K562 (cell line): ENCODE results near the gene NPIPB2. TPM values are rescaled to one million over a fixed set of nuclear protein-coding genes. Genes with fewer than 3 reads are reported as not detected.

Source experiments
- DNMT1 ChIP-seq: fragments of 450-650 bp; IDR thresholded peaks from 2 replicates; pipeline ENCODE4 v1.6.1; 2016; ENCODE audit warnings: antibody characterized with exemption, mild to moderate bottlenecking
- HCFC1 ChIP-seq: IDR thresholded peaks from 2 replicates; pipeline ENCODE4 v1.6.1; 2012; ENCODE audit warnings: low read depth, low read length, improper control_type of control experiment
- KDM4B ChIP-seq, 2 experiments: fragments of 450-650 bp in 1 of 2; sonication (generic) in 1 of 2; IDR thresholded peaks; 2 replicates each; pipeline ENCODE4 v1.6.1; 2016 to 2017; ENCODE audit warnings: borderline replicate concordance in 2 of 2, antibody characterized with exemption in 1 of 2, low read depth in 1 of 2, mild to moderate bottlenecking in 1 of 2
- NFE2 ChIP-seq: IDR thresholded peaks from 2 replicates; pipeline ENCODE4 v1.6.1; 2014; ENCODE audit warnings: antibody characterized with exemption, low read depth
- PHF8 ChIP-seq: fragments of 200-600 bp; sonication (generic); IDR thresholded peaks from 2 replicates; pipeline ENCODE4 v1.6.1; 2012; ENCODE audit warnings: mixed run types, mild to moderate bottlenecking, inconsistent platforms, low read length, moderate library complexity, borderline replicate concordance
- RB1 ChIP-seq: fragments of 450-650 bp; IDR thresholded peaks from 2 replicates; pipeline ENCODE4 v1.6.1; 2017; ENCODE audit warnings: low read depth, mild to moderate bottlenecking
- SMAD3 ChIP-seq: fragments of 450-650 bp; formaldehyde crosslinking; conservative IDR thresholded peaks from 2 replicates; pipeline ENCODE4 v1.4.0; 2020; ENCODE audit warnings: mild to moderate bottlenecking
- TAL1 ChIP-seq: fragments of 450-650 bp; IDR thresholded peaks from 2 replicates; pipeline ENCODE4 v1.6.1; 2016; ENCODE audit warnings: mild to moderate bottlenecking
- TGIF2 ChIP-seq: sonication (generic); formaldehyde crosslinking; IDR thresholded peaks from 2 replicates; pipeline ENCODE4 v1.8.1; 2022; ENCODE audit warnings: mild to moderate bottlenecking, missing genetic modification reagents, moderate library complexity
- U2AF2 ChIP-seq: fragments of 200-400 bp; formaldehyde crosslinking; optimal IDR thresholded peaks from 2 replicates; pipeline ENCODE3; 2017; ENCODE audit warnings: low read depth, mild to moderate bottlenecking, low read length
- ZNF217 ChIP-seq: sonication (generic); formaldehyde crosslinking; IDR thresholded peaks from 2 replicates; pipeline ENCODE4 v1.8.0; 2022; ENCODE audit warnings: mild to moderate bottlenecking, missing genetic modification reagents
- ZNF408 ChIP-seq: fragments of 250-450 bp; sonication (Bioruptor Pico); IDR thresholded peaks from 2 replicates; pipeline ENCODE4 v1.4.0; 2020; ENCODE audit warnings: low read depth, mild to moderate bottlenecking, moderate library complexity
- ZNF717 ChIP-seq: fragments of 250-450 bp; sonication (Bioruptor Pico); IDR thresholded peaks from 2 replicates; pipeline ENCODE4 v1.5.0; 2021
- polyA plus RNA-seq, 8 experiments: library from polyadenylated mRNA; depleted of rRNA in 4 of 8; stranded (reverse) in 5 of 8; unstranded in 3 of 8; fragments of >200 nt; fragmentation: Nextera tagmentation in 2 of 8; fragmentation: Illumina TruSeq in 1 of 8; extraction: Ambion mirVana in 2 of 8; extraction: Trizol in 1 of 8; gene quantifications; 2 replicates each; pipeline versions ENCODE4 v1.2.1 to v1.2.3, GENCODE V29; 2011 to 2014; ENCODE audit warnings: inconsistent platforms in 1 of 8, missing spikeins in 1 of 8
- total RNA-seq, 7 experiments: library from RNA; depleted of rRNA in 6 of 7; stranded (reverse); fragments of >200 nt in 6 of 7; fragmentation: Illumina TruSeq in 2 of 7; extraction: Trizol in 2 of 7; gene quantifications; 2 replicates each; pipeline versions ENCODE4 v1.2.1 to v1.2.3, GENCODE V29; 2011 to 2021; ENCODE audit warnings: low replicate concordance in 1 of 7
- TF ChIP-seq, protein P1 (sequence below): sonication (generic); formaldehyde crosslinking; IDR thresholded peaks from 2 replicates; pipeline ENCODE4 v1.8.1; 2023; ENCODE audit warnings: missing genetic modification reagents, mild to moderate bottlenecking, borderline replicate concordance
- TF ChIP-seq, protein P2 (sequence below): sonication (generic); formaldehyde crosslinking; IDR thresholded peaks from 2 replicates; pipeline ENCODE4 v1.8.0; 2022; ENCODE audit warnings: missing genetic modification reagents, mild to moderate bottlenecking, borderline replicate concordance
- TF ChIP-seq, protein P3 (sequence below): sonication (generic); formaldehyde crosslinking; IDR thresholded peaks from 2 replicates; pipeline ENCODE4 v1.8.0; 2023; ENCODE audit warnings: missing genetic modification reagents, mild to moderate bottlenecking, borderline replicate concordance

The NPIPB2 gene
- total and polyA plus RNA-seq, 9 of the 15 experiments (the other 6 are each of a cell fraction or from before 2014, with no cell fraction given), result 0.21 to 2.9 (median 1.6) TPM; not detected in 1

DNA sequence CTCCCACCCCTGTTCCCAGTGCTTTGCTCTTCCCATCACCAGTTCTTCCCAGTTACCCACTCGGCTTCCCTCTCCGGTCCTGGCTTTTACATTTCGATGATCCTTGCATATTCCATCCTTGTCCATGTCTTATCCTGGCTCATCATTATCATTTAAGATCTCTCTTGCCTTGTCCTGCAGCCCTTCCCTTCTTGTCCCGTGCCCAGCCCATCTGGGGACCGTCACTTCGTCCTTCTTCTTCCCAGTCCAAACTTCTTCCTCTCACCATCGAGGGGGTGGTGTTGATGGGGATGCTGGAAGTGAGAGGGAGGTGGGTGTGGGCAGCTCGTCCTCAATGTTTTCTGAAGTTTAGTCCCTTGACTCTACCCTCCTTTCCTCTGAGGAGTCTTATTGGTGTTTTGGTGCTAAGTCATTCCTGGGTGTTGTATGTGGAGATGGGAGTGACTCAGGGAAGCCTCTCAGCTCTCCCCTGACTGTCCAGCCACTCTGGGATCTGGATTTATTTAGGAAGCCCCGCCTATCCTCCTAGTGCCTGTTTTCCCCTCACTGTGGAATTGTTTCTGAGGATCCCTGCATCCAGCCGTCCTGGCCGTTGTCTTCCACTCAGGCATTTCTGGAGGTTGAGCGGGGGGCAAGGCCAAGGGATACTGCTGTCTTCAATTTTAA, 35.7 kb upstream of the NPIPB2 start (continued):
- TF ChIP-seq, protein P1, sequence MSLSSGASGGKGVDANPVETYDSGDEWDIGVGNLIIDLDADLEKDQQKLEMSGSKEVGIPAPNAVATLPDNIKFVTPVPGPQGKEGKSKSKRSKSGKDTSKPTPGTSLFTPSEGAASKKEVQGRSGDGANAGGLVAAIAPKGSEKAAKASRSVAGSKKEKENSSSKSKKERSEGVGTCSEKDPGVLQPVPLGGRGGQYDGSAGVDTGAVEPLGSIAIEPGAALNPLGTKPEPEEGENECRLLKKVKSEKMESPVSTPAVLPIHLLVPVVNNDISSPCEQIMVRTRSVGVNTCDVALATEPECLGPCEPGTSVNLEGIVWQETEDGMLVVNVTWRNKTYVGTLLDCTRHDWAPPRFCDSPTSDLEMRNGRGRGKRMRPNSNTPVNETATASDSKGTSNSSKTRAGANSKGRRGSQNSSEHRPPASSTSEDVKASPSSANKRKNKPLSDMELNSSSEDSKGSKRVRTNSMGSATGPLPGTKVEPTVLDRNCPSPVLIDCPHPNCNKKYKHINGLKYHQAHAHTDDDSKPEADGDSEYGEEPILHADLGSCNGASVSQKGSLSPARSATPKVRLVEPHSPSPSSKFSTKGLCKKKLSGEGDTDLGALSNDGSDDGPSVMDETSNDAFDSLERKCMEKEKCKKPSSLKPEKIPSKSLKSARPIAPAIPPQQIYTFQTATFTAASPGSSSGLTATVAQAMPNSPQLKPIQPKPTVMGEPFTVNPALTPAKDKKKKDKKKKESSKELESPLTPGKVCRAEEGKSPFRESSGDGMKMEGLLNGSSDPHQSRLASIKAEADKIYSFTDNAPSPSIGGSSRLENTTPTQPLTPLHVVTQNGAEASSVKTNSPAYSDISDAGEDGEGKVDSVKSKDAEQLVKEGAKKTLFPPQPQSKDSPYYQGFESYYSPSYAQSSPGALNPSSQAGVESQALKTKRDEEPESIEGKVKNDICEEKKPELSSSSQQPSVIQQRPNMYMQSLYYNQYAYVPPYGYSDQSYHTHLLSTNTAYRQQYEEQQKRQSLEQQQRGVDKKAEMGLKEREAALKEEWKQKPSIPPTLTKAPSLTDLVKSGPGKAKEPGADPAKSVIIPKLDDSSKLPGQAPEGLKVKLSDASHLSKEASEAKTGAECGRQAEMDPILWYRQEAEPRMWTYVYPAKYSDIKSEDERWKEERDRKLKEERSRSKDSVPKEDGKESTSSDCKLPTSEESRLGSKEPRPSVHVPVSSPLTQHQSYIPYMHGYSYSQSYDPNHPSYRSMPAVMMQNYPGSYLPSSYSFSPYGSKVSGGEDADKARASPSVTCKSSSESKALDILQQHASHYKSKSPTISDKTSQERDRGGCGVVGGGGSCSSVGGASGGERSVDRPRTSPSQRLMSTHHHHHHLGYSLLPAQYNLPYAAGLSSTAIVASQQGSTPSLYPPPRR (CRISPR knock-in tag), result no peak
- no peak for TF ChIP-seq PHF8
- no peak for TF ChIP-seq ZNF217 (CRISPR knock-in tag)
- no peak for TF ChIP-seq ZNF717 (CRISPR knock-in tag)
- TF ChIP-seq U2AF2, result no peak
- no peak for TF ChIP-seq TAL1
- no peak for TF ChIP-seq DNMT1
- TF ChIP-seq KDM4B (IDR thresholded peaks at IDR 0.05; ENCODE audit: borderline replicate concordance in 2 of 2, low read depth in 1 of 2), result no peak
- TF ChIP-seq, protein P2, sequence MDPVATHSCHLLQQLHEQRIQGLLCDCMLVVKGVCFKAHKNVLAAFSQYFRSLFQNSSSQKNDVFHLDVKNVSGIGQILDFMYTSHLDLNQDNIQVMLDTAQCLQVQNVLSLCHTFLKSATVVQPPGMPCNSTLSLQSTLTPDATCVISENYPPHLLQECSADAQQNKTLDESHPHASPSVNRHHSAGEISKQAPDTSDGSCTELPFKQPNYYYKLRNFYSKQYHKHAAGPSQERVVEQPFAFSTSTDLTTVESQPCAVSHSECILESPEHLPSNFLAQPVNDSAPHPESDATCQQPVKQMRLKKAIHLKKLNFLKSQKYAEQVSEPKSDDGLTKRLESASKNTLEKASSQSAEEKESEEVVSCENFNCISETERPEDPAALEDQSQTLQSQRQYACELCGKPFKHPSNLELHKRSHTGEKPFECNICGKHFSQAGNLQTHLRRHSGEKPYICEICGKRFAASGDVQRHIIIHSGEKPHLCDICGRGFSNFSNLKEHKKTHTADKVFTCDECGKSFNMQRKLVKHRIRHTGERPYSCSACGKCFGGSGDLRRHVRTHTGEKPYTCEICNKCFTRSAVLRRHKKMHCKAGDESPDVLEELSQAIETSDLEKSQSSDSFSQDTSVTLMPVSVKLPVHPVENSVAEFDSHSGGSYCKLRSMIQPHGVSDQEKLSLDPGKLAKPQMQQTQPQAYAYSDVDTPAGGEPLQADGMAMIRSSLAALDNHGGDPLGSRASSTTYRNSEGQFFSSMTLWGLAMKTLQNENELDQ (CRISPR knock-in tag), result no peak
- no peak for TF ChIP-seq TGIF2
- TF ChIP-seq, protein P3, sequence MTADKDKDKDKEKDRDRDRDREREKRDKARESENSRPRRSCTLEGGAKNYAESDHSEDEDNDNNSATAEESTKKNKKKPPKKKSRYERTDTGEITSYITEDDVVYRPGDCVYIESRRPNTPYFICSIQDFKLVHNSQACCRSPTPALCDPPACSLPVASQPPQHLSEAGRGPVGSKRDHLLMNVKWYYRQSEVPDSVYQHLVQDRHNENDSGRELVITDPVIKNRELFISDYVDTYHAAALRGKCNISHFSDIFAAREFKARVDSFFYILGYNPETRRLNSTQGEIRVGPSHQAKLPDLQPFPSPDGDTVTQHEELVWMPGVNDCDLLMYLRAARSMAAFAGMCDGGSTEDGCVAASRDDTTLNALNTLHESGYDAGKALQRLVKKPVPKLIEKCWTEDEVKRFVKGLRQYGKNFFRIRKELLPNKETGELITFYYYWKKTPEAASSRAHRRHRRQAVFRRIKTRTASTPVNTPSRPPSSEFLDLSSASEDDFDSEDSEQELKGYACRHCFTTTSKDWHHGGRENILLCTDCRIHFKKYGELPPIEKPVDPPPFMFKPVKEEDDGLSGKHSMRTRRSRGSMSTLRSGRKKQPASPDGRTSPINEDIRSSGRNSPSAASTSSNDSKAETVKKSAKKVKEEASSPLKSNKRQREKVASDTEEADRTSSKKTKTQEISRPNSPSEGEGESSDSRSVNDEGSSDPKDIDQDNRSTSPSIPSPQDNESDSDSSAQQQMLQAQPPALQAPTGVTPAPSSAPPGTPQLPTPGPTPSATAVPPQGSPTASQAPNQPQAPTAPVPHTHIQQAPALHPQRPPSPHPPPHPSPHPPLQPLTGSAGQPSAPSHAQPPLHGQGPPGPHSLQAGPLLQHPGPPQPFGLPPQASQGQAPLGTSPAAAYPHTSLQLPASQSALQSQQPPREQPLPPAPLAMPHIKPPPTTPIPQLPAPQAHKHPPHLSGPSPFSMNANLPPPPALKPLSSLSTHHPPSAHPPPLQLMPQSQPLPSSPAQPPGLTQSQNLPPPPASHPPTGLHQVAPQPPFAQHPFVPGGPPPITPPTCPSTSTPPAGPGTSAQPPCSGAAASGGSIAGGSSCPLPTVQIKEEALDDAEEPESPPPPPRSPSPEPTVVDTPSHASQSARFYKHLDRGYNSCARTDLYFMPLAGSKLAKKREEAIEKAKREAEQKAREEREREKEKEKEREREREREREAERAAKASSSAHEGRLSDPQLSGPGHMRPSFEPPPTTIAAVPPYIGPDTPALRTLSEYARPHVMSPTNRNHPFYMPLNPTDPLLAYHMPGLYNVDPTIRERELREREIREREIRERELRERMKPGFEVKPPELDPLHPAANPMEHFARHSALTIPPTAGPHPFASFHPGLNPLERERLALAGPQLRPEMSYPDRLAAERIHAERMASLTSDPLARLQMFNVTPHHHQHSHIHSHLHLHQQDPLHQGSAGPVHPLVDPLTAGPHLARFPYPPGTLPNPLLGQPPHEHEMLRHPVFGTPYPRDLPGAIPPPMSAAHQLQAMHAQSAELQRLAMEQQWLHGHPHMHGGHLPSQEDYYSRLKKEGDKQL (CRISPR knock-in tag), result no peak
- no peak for TF ChIP-seq ZNF408
- TF ChIP-seq SMAD3 (CRISPR knock-in tag), result no peak
- no peak for TF ChIP-seq HCFC1
- TF ChIP-seq RB1, result no peak
- TF ChIP-seq NFE2, result peak; percentile 60
